ENCODE data around the gene KRT10. TPM values are rescaled to one million over a fixed set of nuclear protein-coding genes. Genes with fewer than 3 reads are reported as not detected.
A peak's percentile ranks its signal among the peaks of the same experiment; 100 is the strongest.

The KRT10 gene
- total and polyA plus RNA-seq, 9 of the 15 experiments (the other 6 are each of a cell fraction or from before 2014, with no cell fraction given), result 47.0 to 179 (median 76.2) TPM

- H2AFZ ChIP-seq (ENCODE audit: low read depth, low read length), result no peak overlapping the region
- peak; percentile 71 for FAIRE-seq
- DNase-seq (ENCODE audit: extremely low read depth in 1 of 4, low spot score in 3 of 4), result peak; percentile 85 to 88 (median 86)
- no peak overlapping the region for H3K9ac ChIP-seq (ENCODE audit: insufficient read depth in 1 of 2, low read depth in 2 of 2, low read length in 2 of 2)
- H3K4me2 ChIP-seq (ENCODE audit: insufficient read depth, low read length), result no peak overlapping the region
- ChIA-PET CTCF (ENCODE audit: low intra/inter-chr PET ratio) (interaction anchor here (0.6 to 2.0 kb wide), 8 partner anchors 58 to 859 kb away, joined by 3 to 24 read pairs (median 4); partner anchors contain the start of gene KRT20), POLR2A (no interaction called here)
- BruUV-seq (replicated peaks), result no TSS peak
- H3K36me3 ChIP-seq (ENCODE audit: control insufficient read depth, insufficient read depth, low read length), result no peaks in the 10 kb centered on the region
- no peak overlapping the region for H3K27ac ChIP-seq (ENCODE audit: extremely low read depth, low read depth, low read length)
- no peaks in the 10 kb centered on the region for H3K9me3 ChIP-seq (replicated peaks; ENCODE audit: control insufficient read depth, insufficient read depth, low read depth, low read length)
- intact Hi-C loops (cut with micrococcal nuclease), result loop anchor here (1.0 to 2.0 kb wide), 4 partner anchors 53 to 745 kb away; no protein-coding TSS in a partner anchor
- H4K20me1 ChIP-seq (replicated peaks; ENCODE audit: control insufficient read depth, insufficient read depth, low read length), result no peaks in the 10 kb centered on the region
- WGBS (ENCODE audit: insufficient coverage, low coverage, missing lambda C conversion rate), result 8% methylated on average over 13 of the region's 13 CpGs
- no peaks in the 10 kb centered on the region for H3K9me1 ChIP-seq (ENCODE audit: control insufficient read depth, insufficient read depth, low read length)
- in situ Hi-C loops (cut with MboI), result loop anchor here (5.0 to 10.0 kb wide), 3 partner anchors 101 to 859 kb away; no protein-coding TSS in a partner anchor
- H3K4me3 ChIP-seq, result no peak overlapping the region
- no peaks in the 10 kb centered on the region for H3K4me1 ChIP-seq (replicated peaks in 1 of 2; ENCODE audit: control insufficient read depth in 2 of 2, insufficient read depth in 2 of 2, low read length in 2 of 2)
- H3K79me2 ChIP-seq (ENCODE audit: control insufficient read depth, insufficient read depth, low read length), result no peaks in the 10 kb centered on the region
- H3K27me3 ChIP-seq (ENCODE audit: control insufficient read depth in 2 of 2, insufficient read depth in 2 of 2, low read length in 2 of 2), result peaks cover 3 to 14% of the 10 kb centered on the region in 2 experiments; a peak in 4 of 5 replicates
- ATAC-seq, result peak; percentile 98
- no peak for TF ChIP-seq MCM2 (IDR thresholded peaks at IDR 0.05; ENCODE audit: low read depth)
- peak; percentile 95 for TF ChIP-seq SMC3 (conservative IDR thresholded peaks at IDR 0.05; ENCODE audit: insufficient read depth, low read depth, low read length)
- TF ChIP-seq TEAD4 (IDR thresholded peaks at IDR 0.05; ENCODE audit: low read length), result peak; percentile 34; the same call in 1 of the 2 replicates
- TF ChIP-seq TEAD4 (CRISPR knock-in tag; IDR thresholded peaks at IDR 0.05; ENCODE audit: borderline replicate concordance), result no peak
- TF ChIP-seq SP2 (IDR thresholded peaks at IDR 0.05; ENCODE audit: extremely low read depth, low read depth, low read length, poor library complexity, severe bottlenecking), result no peak
- TF ChIP-seq GATAD2B (IDR thresholded peaks at IDR 0.05; ENCODE audit: borderline replicate concordance), result no peak
- no peak for TF ChIP-seq CCAR2 (IDR thresholded peaks at IDR 0.05; ENCODE audit: low read depth, low read length)
- TF ChIP-seq GABPB1 (CRISPR knock-in tag; IDR thresholded peaks at IDR 0.05), result no peak
- no peak for TF ChIP-seq SIX5 (IDR thresholded peaks at IDR 0.05; ENCODE audit: borderline replicate concordance in 1 of 2, insufficient read depth in 1 of 2, low read depth in 1 of 2, low read length in 2 of 2)
- TF ChIP-seq XRCC5 (IDR thresholded peaks at IDR 0.05; ENCODE audit: low read depth, low read length), result peak; percentile 79; the same call in 1 of the 2 replicates
- no peak for TF ChIP-seq ZNF584 (CRISPR knock-in tag; IDR thresholded peaks at IDR 0.05; ENCODE audit: low read depth)
- TF ChIP-seq ILF3 (IDR thresholded peaks at IDR 0.05; ENCODE audit: borderline replicate concordance), result no peak
- no peak for TF ChIP-seq IRF9 (tag; IDR thresholded peaks at IDR 0.05)
- TF ChIP-seq NRF1 (conservative IDR thresholded peaks at IDR 0.05 in 1 of 2, IDR thresholded peaks at IDR 0.05 in 1 of 2), result 0 out of 4 replicates have a peak, but pooled peaks of 1 of the 2 experiments have one; percentile 27
- TF ChIP-seq ZSCAN29 (IDR thresholded peaks at IDR 0.05), result no peak
- no peak for TF ChIP-seq VEZF1 (CRISPR knock-in tag; IDR thresholded peaks at IDR 0.05)
- TF ChIP-seq ZNF79 (CRISPR knock-in tag; IDR thresholded peaks at IDR 0.05; ENCODE audit: low read depth), result no peak
- TF ChIP-seq ZNF197 (CRISPR knock-in tag; IDR thresholded peaks at IDR 0.05; ENCODE audit: low read depth), result no peak
- TF ChIP-seq NCOR1 (IDR thresholded peaks at IDR 0.05), result no peak
- no peak for TF ChIP-seq TCF7L2 (IDR thresholded peaks at IDR 0.05; ENCODE audit: low read depth, low read length)
- peak; percentile 4; the same call in 1 of the 2 replicates for TF ChIP-seq JUND (IDR thresholded peaks at IDR 0.05; ENCODE audit: borderline replicate concordance, low read depth, low read length)
- no peak; the same call in 2 of the 3 replicates for TF ChIP-seq JUND (tag; IDR thresholded peaks at IDR 0.05; ENCODE audit: borderline replicate concordance, low read depth, low read length)
These were observed 18.8 kb downstream of the KRT10 start for GRCh38 chr17:40803617-40804082.
